ENCODE data around the gene SAMD10.

GRCh38 chr20:63973636-63974401 lies 5.6 kb downstream of the SAMD10 start:
- no peak for TF ChIP-seq POLR2AphosphoS5 (IDR thresholded peaks at IDR 0.05; ENCODE audit: borderline replicate concordance, low read depth, low read length)
- no peak for TF ChIP-seq EZH2 (IDR thresholded peaks at IDR 0.05)
- TF ChIP-seq FOXP2 (optimal IDR thresholded peaks at IDR 0.05; ENCODE audit: control extremely low read depth, extremely low read length, insufficient read depth): no peak

Data from SK-N-MC (cell line).